ENCODE measurements around the gene HSPA1A. TPM values are rescaled to one million over a fixed set of nuclear protein-coding genes. Genes with fewer than 3 reads are reported as not detected.
A peak's percentile ranks its signal among the peaks of the same experiment; 100 is the strongest.

HSPA1A gene
- total RNA-seq, 1 experiment from 2014 or later = 51.2 TPM

- Histone ChIP-seq H2BK5ac (ENCODE audit: insufficient read length, low read length) (no peak overlapping the region), H3K27me3 (ENCODE audit: insufficient read depth, low read length) (no peaks in the 10 kb centered on the region), H3K4ac (ENCODE audit: low read depth, low read length) (no peak overlapping the region), H3T11ph (ENCODE audit: low read length) (no peak overlapping the region), H2BK20ac (ENCODE audit: low read depth, low read length, poor library complexity, severe bottlenecking) (no peak overlapping the region), H3K18ac (ENCODE audit: insufficient read length, low read depth, low read length) (no peak overlapping the region), H3K9me3 (ENCODE audit: control insufficient read depth, low read depth, low read length) (no peaks in the 10 kb centered on the region), H3K9ac (ENCODE audit: extremely low read depth, insufficient read length, low read length) (no peak overlapping the region), H2AK5ac (ENCODE audit: insufficient read length, low read length) (no peak overlapping the region), H4K20me1 (ENCODE audit: control insufficient read depth, insufficient read depth, insufficient read length) (no peaks in the 10 kb centered on the region), H3K14ac (ENCODE audit: insufficient read depth, low read length) (no peak overlapping the region), H2BK120ac (ENCODE audit: low read depth, low read length, poor library complexity, severe bottlenecking) (no peak overlapping the region), H3K27ac (ENCODE audit: insufficient read length, low read depth, low read length) (no peak overlapping the region), H3K79me2 (ENCODE audit: insufficient read depth, low read length) (peaks cover 2% of the 10 kb centered on the region; the same call in 1 of the 2 replicates), H4K91ac (ENCODE audit: insufficient read length, low read depth, low read length) (no peak overlapping the region), H3K23me2 (ENCODE audit: insufficient read length, low read depth, low read length, poor library complexity, severe bottlenecking) (peaks cover 3% of the 10 kb centered on the region), H3K4me1 (ENCODE audit: insufficient read depth, low read length) (no peaks in the 10 kb centered on the region), H2AFZ (ENCODE audit: low read length) (no peak overlapping the region), H2BK15ac (ENCODE audit: low read depth, low read length) (no peak overlapping the region), H3K4me2 (ENCODE audit: insufficient read depth, insufficient read length, low read length) (no peak overlapping the region), H3K56ac (ENCODE audit: insufficient read length, low read depth, low read length) (no peak overlapping the region), H3K79me1 (ENCODE audit: insufficient read depth, low read depth, low read length, poor library complexity, severe bottlenecking) (no peaks in the 10 kb centered on the region), H3K23ac (ENCODE audit: insufficient read length, low read depth, low read length) (no peak overlapping the region), H4K8ac (replicated peaks; ENCODE audit: insufficient read length, low read depth, low read length) (no peak overlapping the region), H2BK12ac (ENCODE audit: insufficient read length, low read depth, low read length) (no peak overlapping the region), H4K5ac (ENCODE audit: insufficient read length, low read depth, low read length) (no peak overlapping the region)
- DNase-seq = no peak
- H3K4me1 Mint-ChIP-seq = peaks cover 6 to 7% of the 10 kb centered on the region in 2 experiments
- no CpG with 5 or more reads among the region's 2 CpGs for WGBS (ENCODE audit: extremely low coverage, insufficient read length, low lambda C conversion rate)
- peaks cover 7 to 53% (median 42%) of the 10 kb centered on the region in 3 experiments; a peak in 6 of 7 replicates for H3K36me3 Mint-ChIP-seq (ENCODE audit: insufficient read depth in 1 of 3, low read depth in 3 of 3)
- TF ChIP-seq CTCF (conservative IDR thresholded peaks at IDR 0.05) = no peak
- H3K4me3 Mint-ChIP-seq = peak overlapping the region in 1 of 2 experiments; percentile 48; a peak in 1 of 5 replicates
- no peaks in the 10 kb centered on the region for H3K27me3 Mint-ChIP-seq (ENCODE audit: low read depth)
- H3K27ac Mint-ChIP-seq = peak overlapping the region in 1 of 3 experiments; percentile 26; a peak in 2 of 7 replicates
- H3K9me3 Mint-ChIP-seq = no peaks in the 10 kb centered on the region
Observed at GRCh38 chr6:31796993-31797385, 18.4 kb upstream of the HSPA1A start.
